PC-3 (cell line): ENCODE results near the gene FAM120B.
"Not testable (repeated sequence)": the region's sequence is repeated elsewhere in the genome, so short reads cannot be mapped to it uniquely, and the experiment has no call there.

ENCODE experiments used
- EZH2phosphoT487 ChIP-seq: fragments of 300-600 bp; sonication (generic); IDR thresholded peaks from 2 replicates; pipeline ENCODE4 v1.6.1; 2018; ENCODE audit warnings: mild to moderate bottlenecking, antibody characterized with exemption, low read length, borderline replicate concordance
- TF ChIP-seq, protein P1 (sequence below): fragments of 300-600 bp; sonication (generic); conservative IDR thresholded peaks from 2 replicates; pipeline ENCODE4 v1.5.1; 2017; ENCODE audit warnings: antibody characterized with exemption, low read depth, mild to moderate bottlenecking, low read length

- TF ChIP-seq, protein P1, sequence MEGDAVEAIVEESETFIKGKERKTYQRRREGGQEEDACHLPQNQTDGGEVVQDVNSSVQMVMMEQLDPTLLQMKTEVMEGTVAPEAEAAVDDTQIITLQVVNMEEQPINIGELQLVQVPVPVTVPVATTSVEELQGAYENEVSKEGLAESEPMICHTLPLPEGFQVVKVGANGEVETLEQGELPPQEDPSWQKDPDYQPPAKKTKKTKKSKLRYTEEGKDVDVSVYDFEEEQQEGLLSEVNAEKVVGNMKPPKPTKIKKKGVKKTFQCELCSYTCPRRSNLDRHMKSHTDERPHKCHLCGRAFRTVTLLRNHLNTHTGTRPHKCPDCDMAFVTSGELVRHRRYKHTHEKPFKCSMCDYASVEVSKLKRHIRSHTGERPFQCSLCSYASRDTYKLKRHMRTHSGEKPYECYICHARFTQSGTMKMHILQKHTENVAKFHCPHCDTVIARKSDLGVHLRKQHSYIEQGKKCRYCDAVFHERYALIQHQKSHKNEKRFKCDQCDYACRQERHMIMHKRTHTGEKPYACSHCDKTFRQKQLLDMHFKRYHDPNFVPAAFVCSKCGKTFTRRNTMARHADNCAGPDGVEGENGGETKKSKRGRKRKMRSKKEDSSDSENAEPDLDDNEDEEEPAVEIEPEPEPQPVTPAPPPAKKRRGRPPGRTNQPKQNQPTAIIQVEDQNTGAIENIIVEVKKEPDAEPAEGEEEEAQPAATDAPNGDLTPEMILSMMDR, result not testable (repeated sequence)
- not testable (repeated sequence) for TF ChIP-seq EZH2phosphoT487
Observed at GRCh38 chr6:170335199-170335598, 28.6 kb downstream of the FAM120B start.
